IMR-90 (cell line): ENCODE data around the gene PCED1B.

ENCODE experiments used
- CEBPB ChIP-seq: IDR thresholded peaks from 2 replicates; pipeline ENCODE4 v1.6.1; 2012; ENCODE audit warnings: low read depth, low read length, improper control_type of control experiment
- CHD1 ChIP-seq: IDR thresholded peaks from 2 replicates; pipeline ENCODE4 v1.6.1; 2012; ENCODE audit warnings: low read depth, low read length, improper control_type of control experiment
- FOS ChIP-seq: fragments of 150-350 bp; IDR thresholded peaks from 2 replicates; pipeline ENCODE4 v1.6.1; 2016; ENCODE audit warnings: low read depth, low read length
- MAFK ChIP-seq: IDR thresholded peaks from 2 replicates; pipeline ENCODE4 v1.6.1; 2012; ENCODE audit warnings: low read depth, low read length, improper control_type of control experiment
- MXI1 ChIP-seq: IDR thresholded peaks from 2 replicates; pipeline ENCODE4 v1.6.1; 2012; ENCODE audit warnings: low read depth, mild to moderate bottlenecking, low read length, moderate library complexity, borderline replicate concordance
- POLR2A ChIP-seq: IDR thresholded peaks from 2 replicates; pipeline ENCODE4 v1.6.1; 2012; ENCODE audit warnings: mild to moderate bottlenecking, low read depth, low read length
- RCOR1 ChIP-seq: IDR thresholded peaks from 2 replicates; pipeline ENCODE4 v1.6.1; 2012; ENCODE audit warnings: mild to moderate bottlenecking, low read length, improper control_type of control experiment; ENCODE audit not compliant: insufficient replicate concordance
- SMC3 ChIP-seq: fragments of 150-350 bp; IDR thresholded peaks from 2 replicates; pipeline ENCODE4 v1.6.1; 2016; ENCODE audit warnings: low read depth, mild to moderate bottlenecking, antibody characterized with exemption, low read length, moderate library complexity
- TF ChIP-seq, protein P1 (sequence below): conservative IDR thresholded peaks from 2 replicates; pipeline ENCODE4 v1.5.1; 2012; ENCODE audit warnings: mild to moderate bottlenecking, low read depth, low read length, improper control_type of control experiment
- TF ChIP-seq, protein P2 (sequence below): fragments of 150-350 bp; IDR thresholded peaks from 2 replicates; pipeline ENCODE4 v1.6.1; 2017; ENCODE audit warnings: mild to moderate bottlenecking, antibody characterized with exemption, low read length, low read depth

DNA sequence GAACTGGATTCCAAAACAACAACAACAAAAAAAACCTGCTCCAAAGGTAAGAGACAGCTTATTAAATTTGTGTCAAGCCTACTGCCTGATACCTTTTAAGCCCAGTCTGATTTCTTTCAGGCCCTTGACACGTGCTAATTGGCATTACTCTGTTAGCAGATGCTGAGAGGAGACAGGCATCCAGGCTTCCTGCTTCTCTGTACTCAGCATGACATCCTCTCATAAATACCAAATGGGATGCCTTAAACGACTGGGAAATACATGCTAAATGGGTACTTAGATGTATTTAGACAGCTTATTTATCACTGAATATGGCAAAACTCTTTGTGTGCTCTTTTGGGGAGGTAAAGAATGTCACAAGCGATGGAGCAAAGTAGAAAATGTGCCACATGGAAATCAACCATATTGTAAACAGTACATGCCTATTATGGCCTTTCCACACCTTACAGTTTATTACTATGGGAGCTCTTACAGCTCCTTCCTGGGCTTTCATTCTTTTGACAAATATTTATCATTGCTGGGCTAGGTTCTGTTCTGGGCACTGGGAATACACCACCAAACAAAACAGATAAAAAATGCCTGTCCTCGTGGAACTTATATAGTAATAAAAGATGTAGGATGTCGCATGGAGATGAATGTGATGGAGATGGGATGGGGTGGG, 11.5 kb upstream of the PCED1B start:
- TF ChIP-seq, protein P1, sequence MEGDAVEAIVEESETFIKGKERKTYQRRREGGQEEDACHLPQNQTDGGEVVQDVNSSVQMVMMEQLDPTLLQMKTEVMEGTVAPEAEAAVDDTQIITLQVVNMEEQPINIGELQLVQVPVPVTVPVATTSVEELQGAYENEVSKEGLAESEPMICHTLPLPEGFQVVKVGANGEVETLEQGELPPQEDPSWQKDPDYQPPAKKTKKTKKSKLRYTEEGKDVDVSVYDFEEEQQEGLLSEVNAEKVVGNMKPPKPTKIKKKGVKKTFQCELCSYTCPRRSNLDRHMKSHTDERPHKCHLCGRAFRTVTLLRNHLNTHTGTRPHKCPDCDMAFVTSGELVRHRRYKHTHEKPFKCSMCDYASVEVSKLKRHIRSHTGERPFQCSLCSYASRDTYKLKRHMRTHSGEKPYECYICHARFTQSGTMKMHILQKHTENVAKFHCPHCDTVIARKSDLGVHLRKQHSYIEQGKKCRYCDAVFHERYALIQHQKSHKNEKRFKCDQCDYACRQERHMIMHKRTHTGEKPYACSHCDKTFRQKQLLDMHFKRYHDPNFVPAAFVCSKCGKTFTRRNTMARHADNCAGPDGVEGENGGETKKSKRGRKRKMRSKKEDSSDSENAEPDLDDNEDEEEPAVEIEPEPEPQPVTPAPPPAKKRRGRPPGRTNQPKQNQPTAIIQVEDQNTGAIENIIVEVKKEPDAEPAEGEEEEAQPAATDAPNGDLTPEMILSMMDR: no peak
- TF ChIP-seq RCOR1 (no peak), CHD1 (no peak), POLR2A (no peak), CEBPB (no peak), FOS (no peak), SMC3 (no peak), MXI1 (no peak), MAFK (no peak)
- TF ChIP-seq, protein P2, sequence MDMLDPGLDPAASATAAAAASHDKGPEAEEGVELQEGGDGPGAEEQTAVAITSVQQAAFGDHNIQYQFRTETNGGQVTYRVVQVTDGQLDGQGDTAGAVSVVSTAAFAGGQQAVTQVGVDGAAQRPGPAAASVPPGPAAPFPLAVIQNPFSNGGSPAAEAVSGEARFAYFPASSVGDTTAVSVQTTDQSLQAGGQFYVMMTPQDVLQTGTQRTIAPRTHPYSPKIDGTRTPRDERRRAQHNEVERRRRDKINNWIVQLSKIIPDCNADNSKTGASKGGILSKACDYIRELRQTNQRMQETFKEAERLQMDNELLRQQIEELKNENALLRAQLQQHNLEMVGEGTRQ: no peak
